NCI-H2107 treated with DMSO at 0.1 percent for 48 hours (cell line): Measurements from ENCODE around the gene DAPK3.

Source experiments
- DNase-seq: peaks from one replicate; lab custom pipeline; 2025; ENCODE audit not compliant: unreplicated experiment; lab: John Stamatoyannopoulos, UW

DAPK3 gene

GRCh38 chr19:3919793-3920192 is 51.1 kb downstream of the DAPK3 start:
- no peak for DNase-seq

GRCh38 chr19:3916033-3916432 is 54.9 kb downstream of the DAPK3 start:
- DNase-seq, result no peak

DNA sequence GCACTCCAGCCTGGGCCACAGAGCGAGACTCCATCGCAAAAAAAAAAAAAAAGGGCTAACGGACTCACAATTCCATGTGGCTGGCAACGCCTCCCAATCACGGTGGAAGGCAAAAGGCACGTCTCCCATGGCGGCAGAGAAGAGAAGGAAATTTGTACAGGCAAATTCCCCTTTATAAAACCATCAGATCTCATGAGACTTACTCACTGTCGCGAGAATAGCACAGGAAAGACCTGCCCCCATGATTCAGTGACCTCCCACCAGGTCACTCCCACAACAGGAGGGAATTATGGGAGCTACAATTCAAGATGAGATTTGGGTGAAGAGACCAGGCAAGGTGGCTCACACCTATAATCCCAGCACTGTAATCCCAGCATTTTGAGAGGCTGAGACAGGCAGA is 56.7 kb downstream of the DAPK3 start:
- DNase-seq, result no peak

- no peak for DNase-seq
Measured at GRCh38 chr19:3910105-3910504, 60.8 kb downstream of the DAPK3 start.
